ENCODE measurements around the gene FNDC10.
"Not testable (repeated sequence)": the region's sequence is repeated elsewhere in the genome, so short reads cannot be mapped to it uniquely, and the experiment has no call there.

FNDC10 gene

DNA sequence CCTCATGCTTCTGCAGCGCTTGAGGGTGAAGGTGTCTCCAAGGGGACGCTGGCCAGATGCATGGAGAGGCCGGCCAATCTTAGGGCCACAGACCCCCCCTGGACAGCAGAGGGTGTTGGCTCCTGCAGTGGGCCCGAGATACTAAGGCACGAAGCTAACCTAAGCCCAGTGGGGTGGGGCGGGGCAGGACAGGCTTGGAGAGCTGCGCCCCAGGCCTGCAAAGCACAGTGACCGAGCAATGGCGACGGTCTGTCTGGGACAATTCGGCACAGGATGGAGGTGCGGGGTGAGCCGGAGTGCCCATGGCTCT, 1.3 kb downstream of the FNDC10 start:
- DNase-seq: no peak

- no peak for DNase-seq
Observed at GRCh38 chr1:1598051-1598719, 1.8 kb downstream of the FNDC10 start.

DNA sequence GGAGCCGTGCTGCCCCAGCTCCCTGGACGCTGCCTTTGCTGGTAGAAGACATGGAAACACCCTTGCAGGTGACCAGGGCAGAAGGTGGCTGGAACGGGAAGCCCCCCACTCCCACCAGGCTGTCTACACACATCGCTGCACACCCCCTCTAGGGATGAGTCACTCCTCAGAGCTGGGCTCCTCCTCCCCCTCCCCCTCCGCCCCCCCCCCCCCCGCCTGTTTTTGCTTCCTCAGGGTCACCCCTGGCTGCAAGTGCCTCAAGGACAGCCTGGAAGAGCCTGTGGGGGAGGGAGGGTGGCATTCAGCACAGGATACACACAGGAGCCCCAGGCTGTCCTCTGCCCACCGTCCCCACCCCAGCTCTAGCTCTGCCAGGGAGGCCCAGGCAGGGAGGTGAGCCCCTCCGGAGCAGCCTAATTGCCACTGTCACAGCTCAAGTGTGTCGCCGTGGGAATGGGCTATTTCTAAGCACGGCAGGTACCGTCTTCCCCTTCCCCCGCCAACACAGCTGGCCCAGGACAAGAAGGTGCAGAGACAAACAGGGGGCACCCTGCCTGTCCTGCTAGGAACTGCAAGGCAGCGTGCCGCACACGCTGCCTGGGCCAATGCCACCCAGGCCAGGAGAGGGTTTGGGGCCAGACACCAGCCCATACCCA, 2.5 kb downstream of the FNDC10 start:
- no peak for DNase-seq

GRCh38 chr1:1596493-1597274, 3.3 kb downstream of the FNDC10 start:
- no peak for DNase-seq

GRCh38 chr1:1595341-1595740, 4.6 kb downstream of the FNDC10 start:
- DNase-seq: not testable (repeated sequence)

DNA sequence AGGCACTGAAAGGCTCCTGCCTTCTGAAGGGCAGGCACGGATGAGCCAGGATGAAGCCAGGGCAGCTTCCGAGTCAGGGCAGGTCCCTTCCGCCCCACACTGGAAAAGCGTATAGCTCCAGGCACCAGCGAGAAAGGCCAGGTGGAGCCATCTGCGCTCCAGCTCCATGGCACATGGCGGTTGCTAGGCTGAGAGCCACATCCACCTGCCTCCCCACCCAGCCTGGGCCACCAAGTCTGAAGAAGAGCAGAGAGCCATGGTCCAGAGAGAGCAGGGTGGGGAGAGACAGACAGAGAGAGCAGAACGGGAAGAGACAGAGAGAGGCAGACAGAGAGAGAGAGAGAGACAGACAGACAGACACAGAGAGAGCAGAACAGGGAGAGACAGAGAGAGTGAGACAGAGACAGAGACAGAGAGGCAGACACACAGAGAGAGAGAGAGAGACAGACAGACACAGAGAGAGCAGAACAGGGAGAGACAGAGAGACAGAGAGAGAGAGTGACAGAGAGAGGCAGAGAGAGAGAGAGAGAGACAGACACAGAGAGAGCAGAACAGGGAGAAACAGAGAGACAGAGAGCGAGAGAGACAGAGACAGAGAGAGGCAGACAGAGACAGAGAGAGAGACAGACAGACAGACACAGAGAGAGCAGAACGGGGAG, 5.2 kb downstream of the FNDC10 start:
- DNase-seq: no peak

DNA sequence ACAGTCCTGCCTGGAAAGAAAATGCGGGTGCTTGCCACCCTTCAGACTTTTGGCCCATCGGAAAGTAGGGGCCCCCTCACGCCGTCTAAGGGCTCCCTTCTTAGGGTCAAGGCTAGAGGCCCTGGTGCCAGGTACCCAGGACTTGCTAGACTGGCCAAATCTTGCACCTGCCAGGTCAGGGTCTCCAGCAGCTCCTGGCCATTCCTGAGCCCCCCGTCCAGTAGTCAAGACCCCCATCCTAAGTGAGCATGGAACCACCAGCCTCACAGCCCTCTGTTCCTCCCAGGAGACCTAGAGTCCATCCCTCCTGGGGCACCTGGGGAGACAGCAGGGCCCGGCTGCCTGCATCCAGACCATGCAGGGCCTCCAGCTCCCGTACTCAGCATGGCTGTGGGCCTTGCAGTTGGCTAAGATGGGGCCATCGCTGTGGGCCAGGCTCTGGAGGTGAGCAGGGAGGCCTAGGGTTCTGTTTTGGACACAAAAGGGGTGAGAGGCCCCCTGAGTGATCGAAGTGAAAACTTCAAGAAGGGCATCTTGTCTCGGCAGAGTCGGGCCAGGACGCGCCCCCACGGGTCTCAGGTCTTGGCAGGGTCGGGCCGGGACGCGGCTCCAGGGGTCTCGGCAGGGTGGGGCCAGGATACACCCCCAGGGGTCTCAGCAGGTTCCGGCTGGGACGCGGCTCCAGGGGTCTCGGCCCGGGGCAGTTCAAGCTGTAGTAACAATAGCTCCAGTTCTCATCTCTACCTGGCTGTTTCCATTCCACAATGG, 5.9 kb downstream of the FNDC10 start:
- no peak for DNase-seq

- DNase-seq: no peak
Observed at GRCh38 chr1:1591452-1591851, 8.5 kb downstream of the FNDC10 start.

GRCh38 chr1:1583347-1584010, 16.5 kb downstream of the FNDC10 start:
- DNase-seq: no peak

- no peak for DNase-seq
Observed at GRCh38 chr1:1582585-1583346, 17.2 kb downstream of the FNDC10 start.

GRCh38 chr1:1578371-1578940, 21.5 kb downstream of the FNDC10 start:
- DNase-seq: no peak

GRCh38 chr1:1577367-1578011, 22.4 kb downstream of the FNDC10 start:
- DNase-seq: no peak

GRCh38 chr1:1574721-1575537, 25.0 kb downstream of the FNDC10 start, which contains the start of gene SSU72:
Gene SSU72, minus strand, starts transcription at chr1:1574863. Its CDS starts 306 bp downstream, at chr1:1574557.
- DNase-seq: peak; percentile 86

GRCh38 chr1:1573843-1574720, 25.9 kb downstream of the FNDC10 start:
- DNase-seq: peak; percentile 61

GRCh38 chr1:1569341-1569740, 30.6 kb downstream of the FNDC10 start:
- DNase-seq: no peak

DNA sequence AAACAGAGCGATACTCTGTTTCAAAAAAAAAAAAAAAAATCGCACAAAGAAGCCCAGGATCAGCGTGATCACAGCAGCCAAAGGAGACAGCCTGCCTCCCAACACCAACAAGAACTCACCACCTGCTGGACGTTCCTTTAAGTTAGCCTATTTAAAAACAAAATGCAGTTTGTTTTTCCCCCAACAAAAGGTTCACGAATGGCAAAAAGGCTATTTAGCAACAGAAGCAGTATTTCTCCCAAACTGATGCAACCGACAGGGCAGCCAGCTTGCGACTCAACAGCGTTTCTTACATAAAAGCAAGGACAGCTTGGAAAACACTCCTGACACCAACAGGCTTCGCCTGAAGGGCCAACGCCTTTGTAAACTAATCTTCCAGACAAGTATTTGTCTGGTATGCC, 32.0 kb downstream of the FNDC10 start:
- DNase-seq: no peak

- no peak for DNase-seq
Observed at GRCh38 chr1:1567152-1567875, 32.6 kb downstream of the FNDC10 start.

DNA sequence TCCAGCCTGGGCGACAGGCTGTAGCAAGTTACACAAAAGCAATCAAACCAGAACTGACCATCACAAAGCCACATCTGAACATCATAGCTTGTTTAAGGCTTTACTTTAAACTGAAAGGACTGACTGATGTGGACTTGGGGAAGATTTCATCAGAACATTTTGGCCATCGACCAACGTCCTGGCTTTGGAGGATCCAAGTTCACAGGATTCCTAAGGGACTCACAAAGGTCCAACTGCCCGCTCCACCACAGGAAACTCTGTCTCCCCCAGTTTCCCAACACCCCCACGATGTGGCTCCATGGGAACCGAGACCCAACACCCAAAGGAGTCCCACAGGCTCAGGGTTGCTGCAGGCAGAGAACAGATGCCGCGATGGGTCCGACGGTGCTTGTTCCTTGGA, 34.6 kb downstream of the FNDC10 start:
- no peak for DNase-seq
